HG02981 (cell line): ENCODE data around the gene CLSTN2.

Experiments
- ATAC-seq: cut with Tn5 transposase; IDR thresholded peaks from one replicate; pipeline ENCODE4 v1.9.1; 2021; ENCODE audit warnings: mild to moderate bottlenecking, moderate library complexity; ENCODE audit not compliant: unreplicated experiment

The CLSTN2 gene

GRCh38 chr3:140223197-140223596, 288.2 kb downstream of the CLSTN2 start:
- ATAC-seq = no peak

- no peak for ATAC-seq
These were observed 288.6 kb downstream of the CLSTN2 start for GRCh38 chr3:140223631-140224030.

- ATAC-seq = no peak
These were observed 289.3 kb downstream of the CLSTN2 start for GRCh38 chr3:140224307-140224706.

GRCh38 chr3:140225996-140226395, 291.0 kb downstream of the CLSTN2 start:
- ATAC-seq = no peak

GRCh38 chr3:140233702-140234101, 298.7 kb downstream of the CLSTN2 start:
- no peak for ATAC-seq

GRCh38 chr3:140234256-140234655, 299.3 kb downstream of the CLSTN2 start:
- no peak for ATAC-seq

GRCh38 chr3:140236836-140237501, 302.0 kb downstream of the CLSTN2 start:
- no peak for ATAC-seq

GRCh38 chr3:140238646-140239314, 303.8 kb downstream of the CLSTN2 start:
- no peak for ATAC-seq

- no peak for ATAC-seq
These were observed 307.9 kb downstream of the CLSTN2 start for GRCh38 chr3:140242818-140243276.

GRCh38 chr3:140243575-140243974, 308.6 kb downstream of the CLSTN2 start:
- no peak for ATAC-seq

GRCh38 chr3:140244893-140245292, 309.9 kb downstream of the CLSTN2 start:
- no peak for ATAC-seq

GRCh38 chr3:140246578-140246977, 311.6 kb downstream of the CLSTN2 start:
- no peak for ATAC-seq

GRCh38 chr3:140247775-140248174, 312.8 kb downstream of the CLSTN2 start:
- ATAC-seq = no peak

GRCh38 chr3:140249188-140249587, 314.2 kb downstream of the CLSTN2 start:
- no peak for ATAC-seq

GRCh38 chr3:140250010-140250855, 315.2 kb downstream of the CLSTN2 start:
- ATAC-seq = no peak

- no peak for ATAC-seq
These were observed 316.0 kb downstream of the CLSTN2 start for GRCh38 chr3:140250945-140251344.

- no peak for ATAC-seq
These were observed 316.7 kb downstream of the CLSTN2 start for GRCh38 chr3:140251678-140252077.

GRCh38 chr3:140252812-140253656, 318.0 kb downstream of the CLSTN2 start:
- ATAC-seq = no peak

GRCh38 chr3:140258222-140258724, 323.3 kb downstream of the CLSTN2 start:
- ATAC-seq = no peak

- ATAC-seq = no peak
These were observed 330.3 kb downstream of the CLSTN2 start for GRCh38 chr3:140265302-140265701.
